Ovary (tissue), 3 donors: ENCODE data around the gene HNRNPK.

Source experiments
- CTCF ChIP-seq, 3 donors: fragments of 450-650 bp in 2 of 3; fragments of 200-600 bp in 1 of 3; IDR thresholded peaks; one replicate each; pipeline versions ENCODE4 v1.5.1 to v1.8.0; 2016 to 2022; ENCODE audit warnings: antibody characterized with exemption in 3 of 3, mild to moderate bottlenecking in 1 of 3
- EP300 ChIP-seq: sonication (generic); formaldehyde crosslinking; IDR thresholded peaks from one replicate; pipeline ENCODE4 v1.6.1; 2017; ENCODE audit warnings: antibody characterized with exemption
- POLR2A ChIP-seq: fragments of 450-650 bp; IDR thresholded peaks from one replicate; pipeline ENCODE4 v1.6.1; 2017; ENCODE audit warnings: antibody characterized with exemption, mild to moderate bottlenecking, moderate library complexity
- donor health status: DM: no; HTN: no; CAD: no.

DNA sequence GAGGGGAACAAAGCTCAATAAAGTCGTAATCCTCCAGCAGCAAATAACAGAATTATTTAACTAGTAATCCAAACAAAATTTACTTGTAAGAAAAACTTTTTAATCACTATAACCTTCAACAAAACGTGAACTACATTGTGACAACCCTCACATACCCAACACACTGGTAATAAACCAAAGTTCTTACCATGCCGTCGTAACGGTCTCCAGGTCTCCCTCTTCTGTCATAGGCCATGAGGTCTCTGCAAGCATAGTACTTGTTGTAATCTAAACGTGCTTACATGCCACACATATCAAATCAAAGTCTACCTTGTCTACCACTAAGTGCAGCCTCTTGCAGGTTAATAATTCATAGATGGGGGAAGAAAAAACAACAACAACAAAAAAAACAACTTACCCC, 8.5 kb downstream of the HNRNPK start:
- TF ChIP-seq CTCF (IDR thresholded peaks at IDR 0.05) (no peak), EP300 (no peak), POLR2A (no peak)
